HepG2 (cell line): ENCODE measurements around the gene MRPS31. TPM values are rescaled to one million over a fixed set of nuclear protein-coding genes. Genes with fewer than 3 reads are reported as not detected.

Experiments used
- DPF2 ChIP-seq: sonication (generic); formaldehyde crosslinking; IDR thresholded peaks from 2 replicates; pipeline ENCODE4 v1.4.0; 2020; ENCODE audit warnings: mild to moderate bottlenecking, low read depth, missing genetic modification reagents, borderline replicate concordance
- EHMT2 ChIP-seq: fragments of 200-600 bp; sonication (generic); IDR thresholded peaks from 2 replicates; pipeline ENCODE4 v1.7.0; 2017; ENCODE audit warnings: antibody characterized with exemption, low read depth, low read length, borderline replicate concordance
- HNRNPK ChIP-seq: fragments of 200-400 bp; formaldehyde crosslinking; IDR thresholded peaks from 2 replicates; pipeline ENCODE4 v1.6.1; 2018; ENCODE audit warnings: low read length, low read depth, moderate library complexity, mild to moderate bottlenecking; ENCODE audit not compliant: poor library complexity, severe bottlenecking
- HNRNPUL1 ChIP-seq: fragments of 200-400 bp; formaldehyde crosslinking; IDR thresholded peaks from 2 replicates; pipeline ENCODE4 v1.6.1; 2017; ENCODE audit warnings: low read depth, mild to moderate bottlenecking, low read length, moderate library complexity
- NFYC ChIP-seq: IDR thresholded peaks from 2 replicates; pipeline ENCODE4 v1.6.1; 2016; ENCODE audit warnings: missing genetic modification reagents, missing compliant biosample characterization
- NR2F6 ChIP-seq, 2 experiments: IDR thresholded peaks; 2 replicates each; pipeline ENCODE4 v1.6.1; 2016; ENCODE audit warnings: antibody characterized with exemption in 1 of 2, mild to moderate bottlenecking in 1 of 2
- ONECUT2 ChIP-seq: sonication (generic); formaldehyde crosslinking; IDR thresholded peaks from 2 replicates; pipeline ENCODE4 v1.4.0; 2020; ENCODE audit warnings: missing genetic modification reagents
- RBFOX2 ChIP-seq: fragments of 200-400 bp; formaldehyde crosslinking; IDR thresholded peaks from 2 replicates; pipeline ENCODE4 v1.6.1; 2017; ENCODE audit warnings: low read depth, mild to moderate bottlenecking, low read length
- ZNF296 ChIP-seq: sonication (generic); formaldehyde crosslinking; conservative IDR thresholded peaks from 2 replicates; pipeline ENCODE4 v1.5.0; 2020; ENCODE audit warnings: mild to moderate bottlenecking, missing genetic modification reagents
- ZNF382 ChIP-seq: sonication (generic); formaldehyde crosslinking; IDR thresholded peaks from 2 replicates; pipeline ENCODE4 v1.5.0; 2020; ENCODE audit warnings: missing genetic modification reagents, mild to moderate bottlenecking, borderline replicate concordance
- ZNF549 ChIP-seq: sonication (generic); formaldehyde crosslinking; IDR thresholded peaks from 2 replicates; pipeline ENCODE4 v1.5.0; 2020; ENCODE audit warnings: missing genetic modification reagents
- ZNF580 ChIP-seq: IDR thresholded peaks from 2 replicates; pipeline ENCODE4 v1.6.1; 2016; ENCODE audit warnings: low read depth, borderline replicate concordance
- polyA plus RNA-seq, 8 experiments: library from polyadenylated mRNA; depleted of rRNA in 3 of 8; stranded (reverse) in 7 of 8; unstranded in 1 of 8; fragments of >200 nt; fragmentation: Illumina TruSeq in 4 of 8; extraction: Trizol in 4 of 8; gene quantifications; 2 replicates each; pipeline versions ENCODE4 v1.2.1 to v1.2.3, GENCODE V29; 2011 to 2016; ENCODE audit warnings: low read depth in 4 of 8, missing spikeins in 1 of 8, mixed read lengths in 1 of 8; ENCODE audit not compliant: insufficient read depth in 1 of 8
- total RNA-seq, 5 experiments: library from RNA; depleted of rRNA; stranded (reverse); fragments of >200 nt; fragmentation: Illumina TruSeq; extraction: Trizol; gene quantifications; 2 replicates each; pipeline ENCODE4 v1.2.3, GENCODE V29; 2016; ENCODE audit warnings: low read depth in 1 of 5
- TF ChIP-seq, protein P1 (sequence below): sonication (generic); formaldehyde crosslinking; IDR thresholded peaks from 2 replicates; pipeline ENCODE4 v1.4.0; 2020; ENCODE audit warnings: missing genetic modification reagents, mild to moderate bottlenecking, borderline replicate concordance
- TF ChIP-seq, protein P2 (sequence below): sonication (generic); formaldehyde crosslinking; IDR thresholded peaks from 2 replicates; pipeline ENCODE4 v1.4.0; 2020; ENCODE audit warnings: missing genetic modification reagents, mild to moderate bottlenecking, borderline replicate concordance
- TF ChIP-seq, protein P3 (sequence below): sonication (generic); formaldehyde crosslinking; conservative IDR thresholded peaks from 2 replicates; pipeline ENCODE4 v1.4.0; 2020; ENCODE audit warnings: mild to moderate bottlenecking, missing genetic modification reagents, moderate library complexity
- TF ChIP-seq, protein P4 (sequence below): sonication (generic); formaldehyde crosslinking; IDR thresholded peaks from 2 replicates; pipeline ENCODE4 v1.9.0; 2021; ENCODE audit warnings: missing genetic modification reagents, mild to moderate bottlenecking, borderline replicate concordance

Gene MRPS31
- total and polyA plus RNA-seq, 2 of the 13 experiments (the other 11 are each of a cell fraction or from before 2014, with no cell fraction given), result 23.7 to 34.1 TPM

GRCh38 chr13:40770934-40771618 is at the start of gene MRPS31 (continued):
- TF ChIP-seq, protein P1, sequence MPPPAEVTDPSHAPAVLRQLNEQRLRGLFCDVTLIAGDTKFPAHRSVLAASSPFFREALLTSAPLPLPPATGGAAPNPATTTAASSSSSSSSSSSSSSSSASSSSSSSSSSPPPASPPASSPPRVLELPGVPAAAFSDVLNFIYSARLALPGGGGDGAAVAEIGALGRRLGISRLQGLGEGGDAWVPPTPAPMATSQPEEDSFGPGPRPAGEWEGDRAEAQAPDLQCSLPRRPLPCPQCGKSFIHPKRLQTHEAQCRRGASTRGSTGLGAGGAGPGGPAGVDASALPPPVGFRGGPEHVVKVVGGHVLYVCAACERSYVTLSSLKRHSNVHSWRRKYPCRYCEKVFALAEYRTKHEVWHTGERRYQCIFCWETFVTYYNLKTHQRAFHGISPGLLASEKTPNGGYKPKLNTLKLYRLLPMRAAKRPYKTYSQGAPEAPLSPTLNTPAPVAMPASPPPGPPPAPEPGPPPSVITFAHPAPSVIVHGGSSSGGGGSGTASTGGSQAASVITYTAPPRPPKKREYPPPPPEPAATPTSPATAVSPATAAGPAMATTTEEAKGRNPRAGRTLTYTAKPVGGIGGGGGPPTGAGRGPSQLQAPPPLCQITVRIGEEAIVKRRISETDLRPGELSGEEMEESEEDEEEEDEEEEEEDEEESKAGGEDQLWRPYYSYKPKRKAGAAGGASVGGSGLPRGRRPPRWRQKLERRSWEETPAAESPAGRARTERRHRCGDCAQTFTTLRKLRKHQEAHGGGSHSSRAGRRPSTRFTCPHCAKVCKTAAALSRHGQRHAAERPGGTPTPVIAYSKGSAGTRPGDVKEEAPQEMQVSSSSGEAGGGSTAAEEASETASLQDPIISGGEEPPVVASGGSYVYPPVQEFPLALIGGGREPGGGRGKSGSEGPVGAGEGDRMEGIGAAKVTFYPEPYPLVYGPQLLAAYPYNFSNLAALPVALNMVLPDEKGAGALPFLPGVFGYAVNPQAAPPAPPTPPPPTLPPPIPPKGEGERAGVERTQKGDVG (CRISPR knock-in tag), result peak; percentile 81; the same call in 1 of the 2 replicates
- TF ChIP-seq, protein P2, sequence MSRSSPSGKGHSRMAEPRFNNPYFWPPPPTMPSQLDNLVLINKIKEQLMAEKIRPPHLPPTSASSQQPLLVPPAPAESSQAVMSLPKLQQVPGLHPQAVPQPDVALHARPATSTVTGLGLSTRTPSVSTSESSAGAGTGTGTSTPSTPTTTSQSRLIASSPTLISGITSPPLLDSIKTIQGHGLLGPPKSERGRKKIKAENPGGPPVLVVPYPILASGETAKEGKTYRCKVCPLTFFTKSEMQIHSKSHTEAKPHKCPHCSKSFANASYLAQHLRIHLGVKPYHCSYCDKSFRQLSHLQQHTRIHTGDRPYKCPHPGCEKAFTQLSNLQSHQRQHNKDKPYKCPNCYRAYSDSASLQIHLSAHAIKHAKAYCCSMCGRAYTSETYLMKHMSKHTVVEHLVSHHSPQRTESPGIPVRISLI, result peak; percentile 65; the same call in 1 of the 2 replicates
- TF ChIP-seq NFYC (peak; percentile 57), HNRNPK (no peak), NR2F6 (IDR thresholded peaks at IDR 0.05) (no peak; the same call in 1 of the 2 replicates), NR2F6 (CRISPR knock-in tag; IDR thresholded peaks at IDR 0.05) (peak; percentile 53; the same call in 1 of the 2 replicates), EHMT2 (peak; percentile 62; the same call in 1 of the 2 replicates), RBFOX2 (peak; percentile 71), HNRNPUL1 (peak; percentile 54; the same call in 1 of the 2 replicates), DPF2 (CRISPR knock-in tag) (peak; percentile 36; the same call in 1 of the 2 replicates), ZNF580 (CRISPR knock-in tag) (peak; percentile 79; the same call in 1 of the 2 replicates), ZNF296 (CRISPR knock-in tag) (no peak), ZNF549 (no peak), ONECUT2 (CRISPR knock-in tag) (no peak), ZNF382 (no peak)
- TF ChIP-seq, protein P3, sequence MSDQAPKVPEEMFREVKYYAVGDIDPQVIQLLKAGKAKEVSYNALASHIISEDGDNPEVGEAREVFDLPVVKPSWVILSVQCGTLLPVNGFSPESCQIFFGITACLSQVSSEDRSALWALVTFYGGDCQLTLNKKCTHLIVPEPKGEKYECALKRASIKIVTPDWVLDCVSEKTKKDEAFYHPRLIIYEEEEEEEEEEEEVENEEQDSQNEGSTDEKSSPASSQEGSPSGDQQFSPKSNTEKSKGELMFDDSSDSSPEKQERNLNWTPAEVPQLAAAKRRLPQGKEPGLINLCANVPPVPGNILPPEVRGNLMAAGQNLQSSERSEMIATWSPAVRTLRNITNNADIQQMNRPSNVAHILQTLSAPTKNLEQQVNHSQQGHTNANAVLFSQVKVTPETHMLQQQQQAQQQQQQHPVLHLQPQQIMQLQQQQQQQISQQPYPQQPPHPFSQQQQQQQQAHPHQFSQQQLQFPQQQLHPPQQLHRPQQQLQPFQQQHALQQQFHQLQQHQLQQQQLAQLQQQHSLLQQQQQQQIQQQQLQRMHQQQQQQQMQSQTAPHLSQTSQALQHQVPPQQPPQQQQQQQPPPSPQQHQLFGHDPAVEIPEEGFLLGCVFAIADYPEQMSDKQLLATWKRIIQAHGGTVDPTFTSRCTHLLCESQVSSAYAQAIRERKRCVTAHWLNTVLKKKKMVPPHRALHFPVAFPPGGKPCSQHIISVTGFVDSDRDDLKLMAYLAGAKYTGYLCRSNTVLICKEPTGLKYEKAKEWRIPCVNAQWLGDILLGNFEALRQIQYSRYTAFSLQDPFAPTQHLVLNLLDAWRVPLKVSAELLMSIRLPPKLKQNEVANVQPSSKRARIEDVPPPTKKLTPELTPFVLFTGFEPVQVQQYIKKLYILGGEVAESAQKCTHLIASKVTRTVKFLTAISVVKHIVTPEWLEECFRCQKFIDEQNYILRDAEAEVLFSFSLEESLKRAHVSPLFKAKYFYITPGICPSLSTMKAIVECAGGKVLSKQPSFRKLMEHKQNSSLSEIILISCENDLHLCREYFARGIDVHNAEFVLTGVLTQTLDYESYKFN (CRISPR knock-in tag), result peak; percentile 73
- TF ChIP-seq, protein P4, sequence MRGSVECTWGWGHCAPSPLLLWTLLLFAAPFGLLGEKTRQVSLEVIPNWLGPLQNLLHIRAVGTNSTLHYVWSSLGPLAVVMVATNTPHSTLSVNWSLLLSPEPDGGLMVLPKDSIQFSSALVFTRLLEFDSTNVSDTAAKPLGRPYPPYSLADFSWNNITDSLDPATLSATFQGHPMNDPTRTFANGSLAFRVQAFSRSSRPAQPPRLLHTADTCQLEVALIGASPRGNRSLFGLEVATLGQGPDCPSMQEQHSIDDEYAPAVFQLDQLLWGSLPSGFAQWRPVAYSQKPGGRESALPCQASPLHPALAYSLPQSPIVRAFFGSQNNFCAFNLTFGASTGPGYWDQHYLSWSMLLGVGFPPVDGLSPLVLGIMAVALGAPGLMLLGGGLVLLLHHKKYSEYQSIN (CRISPR knock-in tag), result no peak
